Heart right ventricle (tissue), 16 donors: ENCODE data around the gene CEACAM8. TPM values are rescaled to one million over a fixed set of nuclear protein-coding genes. Genes with fewer than 3 reads are reported as not detected.

Experiments
- ATAC-seq, 8 donors: fragments of 200-7000 bp; cut with Tn5 transposase; one replicate each; pipeline ENCODE4 v1.9.1; 2020; ENCODE audit warnings: mild to moderate bottlenecking in 8 of 8, moderate library complexity in 8 of 8, moderate number of reproducible peaks in 1 of 8
- DNase-seq, 2 donors: peaks; one replicate each; pipeline ENCODE4 v3.0.0-alpha.2; 2020
- H3K27ac ChIP-seq, 10 donors: fragments of 200-600 bp; sonication (generic) in 2 of 10; one replicate each; pipeline versions ENCODE4 v1.5.0 to v1.8.0; 2020 to 2022; ENCODE audit warnings: mild to moderate bottlenecking in 3 of 10
- H3K27me3 ChIP-seq, 7 donors: fragments of 200-600 bp; one replicate each; pipeline ENCODE4 v1.8.0; 2021 to 2022; ENCODE audit warnings: mild to moderate bottlenecking in 2 of 7
- H3K36me3 ChIP-seq, 9 donors: fragments of 200-600 bp; sonication (generic) in 1 of 9; one replicate each; pipeline versions ENCODE4 v1.5.0 to v1.8.0; 2020 to 2022; ENCODE audit warnings: mild to moderate bottlenecking in 2 of 9
- H3K4me1 ChIP-seq, 9 donors: fragments of 200-600 bp; sonication (generic) in 1 of 9; one replicate each; pipeline versions ENCODE4 v1.5.0 to v1.8.0; 2020 to 2022; ENCODE audit warnings: mild to moderate bottlenecking in 4 of 9
- H3K4me3 ChIP-seq, 10 donors: fragments of 200-600 bp; sonication (generic) in 2 of 10; one replicate each; pipeline versions ENCODE4 v1.5.0 to v1.8.0; 2020 to 2022; ENCODE audit warnings: mild to moderate bottlenecking in 7 of 10, moderate library complexity in 2 of 10
- H3K9me3 ChIP-seq, 11 donors: fragments of 200-600 bp in 10 of 11; sonication (generic) in 2 of 11; one replicate each; pipeline versions ENCODE4 v1.5.0 to v1.8.0; 2013 to 2022; ENCODE audit warnings: mild to moderate bottlenecking in 2 of 11, control low read depth in 1 of 11, moderate library complexity in 1 of 11
- WGBS, 2 donors: extraction: QIAGEN DNeasy Blood & Tissue Kit; methylation state at CpG; one replicate each; pipeline ENCODE4 v1.1.7; 2013; ENCODE audit warnings: inconsistent platforms in 1 of 2; 5-methylcytosine and 5-hydroxymethylcytosine counted together
- intact Hi-C, 10 donors: fragments of 100-400 bp; cut with DNase I; formaldehyde crosslinking; loops; one replicate each; pipeline versions ENCODE4 v1.11.1 to v1.14.2; 2022
- polyA plus RNA-seq, 2 donors: library from polyadenylated mRNA; stranded (reverse); fragments of 200-250 nt; gene quantifications; one replicate each; pipeline ENCODE4 v1.2.3, GENCODE V29; 2013
- total RNA-seq, 10 donors: library from RNA; stranded (reverse); fragmentation: NEBNext Ultra II Directional in 3 of 10; extraction: Animal tissue kit (Norgen Biotek cat#: 25700) in 3 of 10; gene quantifications; one replicate each; pipeline versions ENCODE4 v1.2.1 to v1.2.4, GENCODE V29; 2021 to 2023
- TF ChIP-seq, protein P1 (sequence below), 9 donors: fragments of 200-600 bp; sonication (generic) in 2 of 9; IDR thresholded peaks; one replicate each; pipeline versions ENCODE4 v1.5.0 to v1.8.0; 2021 to 2022; ENCODE audit warnings: antibody characterized with exemption in 9 of 9, mild to moderate bottlenecking in 5 of 9, moderate library complexity in 1 of 9
- donor health status: Arrhythmogenic right ventricular cardiomyopathy.
- donor health status: ischemic (EF 13 %, LVEDD 7.1; RV severe dilation, severe dysfunction).
- donor health status: healthy with polysubstance abuse.
- donor health status: DM: no; HTN: yes; CAD: no.
- donor health status: DM: no; HTN: no; CAD: no.
- donor health status: ischemic (EF 25% LVEDD 6.9; RV normal size, moderate dysfunction).
- donor health status: ischemic (EF 25% LVEDD 5.7; RV mildly dilated, moderate dysfunction).
- donor health status: healthy.
- donor health status: DM: yes; HTN: yes; CAD: no.
- donor health status: Ischemic cardiomyopathy.
- donor health status: ischemic (EF 35%, LVEDD 5.7; RV mildly dilated, moderate dysfunction).
- donor health status: nonischemic (EF 11% LVEDD 7.7; RV severe dilation, severe dysfunction).
- donor health status: DM: yes; HTN: yes; CAD: no.
- donor health status: PGD.
- donor health status: ischemic (EF 29% LVEDD 5.4; RV normal size, mild dysfunction).
- donor health status: nonischemic (EF 23%, LVEDD 6.1; RV moderate dilation, normal function).

Gene CEACAM8
- total and polyA plus RNA-seq, 12 donors = 0.15 to 0.76 TPM; not detected in 10

GRCh38 chr19:42584466-42584865 is 10.3 kb downstream of the CEACAM8 start:
- H3K4me1 ChIP-seq = no peaks in the 10 kb centered on the region
- peaks cover 0 to 23% (median 4%) of the 10 kb centered on the region in 7 donors for H3K27me3 ChIP-seq

GRCh38 chr19:42577016-42577415 is 17.7 kb downstream of the CEACAM8 start:
- intact Hi-C loops = no loop called here
- H3K36me3 ChIP-seq = no peaks in the 10 kb centered on the region
- H3K9me3 ChIP-seq = no peaks in the 10 kb centered on the region
- 70 to 76% methylated on average over 1 of the region's 1 CpG for WGBS, 2 donors
- ATAC-seq (no peak), DNase-seq (no peak)
- H3K4me1 ChIP-seq = peaks cover 0 to 5% (median 0%) of the 10 kb centered on the region in 9 donors
- H3K27me3 ChIP-seq = peaks cover 0 to 31% (median 3%) of the 10 kb centered on the region in 7 donors
- no peak overlapping the region for H3K27ac ChIP-seq
- no peak overlapping the region for H3K4me3 ChIP-seq
- TF ChIP-seq, protein P1, sequence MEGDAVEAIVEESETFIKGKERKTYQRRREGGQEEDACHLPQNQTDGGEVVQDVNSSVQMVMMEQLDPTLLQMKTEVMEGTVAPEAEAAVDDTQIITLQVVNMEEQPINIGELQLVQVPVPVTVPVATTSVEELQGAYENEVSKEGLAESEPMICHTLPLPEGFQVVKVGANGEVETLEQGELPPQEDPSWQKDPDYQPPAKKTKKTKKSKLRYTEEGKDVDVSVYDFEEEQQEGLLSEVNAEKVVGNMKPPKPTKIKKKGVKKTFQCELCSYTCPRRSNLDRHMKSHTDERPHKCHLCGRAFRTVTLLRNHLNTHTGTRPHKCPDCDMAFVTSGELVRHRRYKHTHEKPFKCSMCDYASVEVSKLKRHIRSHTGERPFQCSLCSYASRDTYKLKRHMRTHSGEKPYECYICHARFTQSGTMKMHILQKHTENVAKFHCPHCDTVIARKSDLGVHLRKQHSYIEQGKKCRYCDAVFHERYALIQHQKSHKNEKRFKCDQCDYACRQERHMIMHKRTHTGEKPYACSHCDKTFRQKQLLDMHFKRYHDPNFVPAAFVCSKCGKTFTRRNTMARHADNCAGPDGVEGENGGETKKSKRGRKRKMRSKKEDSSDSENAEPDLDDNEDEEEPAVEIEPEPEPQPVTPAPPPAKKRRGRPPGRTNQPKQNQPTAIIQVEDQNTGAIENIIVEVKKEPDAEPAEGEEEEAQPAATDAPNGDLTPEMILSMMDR (IDR thresholded peaks at IDR 0.05) = no peak

More at GRCh38 chr19:42584466-42584865, 10.3 kb downstream of the CEACAM8 start:
- TF ChIP-seq, protein P1 (IDR thresholded peaks at IDR 0.05) = no peak
- intact Hi-C loops = no loop called here
- ATAC-seq (no peak), DNase-seq (no peak)
- no peaks in the 10 kb centered on the region for H3K9me3 ChIP-seq
- no peak overlapping the region for H3K27ac ChIP-seq
- no peak overlapping the region for H3K4me3 ChIP-seq
- H3K36me3 ChIP-seq = no peaks in the 10 kb centered on the region

DNA sequence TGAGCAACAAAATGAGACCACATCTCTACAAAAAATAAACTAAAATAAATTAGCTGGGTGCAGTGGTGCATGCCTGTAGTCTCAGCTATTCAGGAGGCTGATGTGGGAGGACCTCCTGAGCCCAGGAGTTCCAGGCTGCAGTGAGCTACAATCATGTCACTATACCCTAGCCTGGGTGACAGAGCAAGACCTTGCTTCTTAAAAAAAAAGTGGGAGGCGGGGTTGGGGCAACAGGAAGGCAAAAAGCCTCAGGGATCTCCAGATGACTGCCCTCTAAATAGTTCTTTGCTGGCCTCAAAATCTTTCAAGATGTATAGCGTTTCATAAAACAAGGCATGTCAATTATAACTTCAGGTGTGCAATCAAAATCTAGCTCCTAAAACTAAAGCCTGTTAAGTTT is 18.5 kb downstream of the CEACAM8 start:
- no peaks in the 10 kb centered on the region for H3K9me3 ChIP-seq
- H3K36me3 ChIP-seq = no peaks in the 10 kb centered on the region
- intact Hi-C loops = no loop called here
- TF ChIP-seq, protein P1 (IDR thresholded peaks at IDR 0.05) = no peak
- H3K4me3 ChIP-seq = no peak overlapping the region
- no peak overlapping the region for H3K27ac ChIP-seq
- ATAC-seq (no peak), DNase-seq (no peak)
- WGBS, 2 donors = 76 to 88% methylated on average over 2 of the region's 2 CpGs
- H3K27me3 ChIP-seq = peaks cover 0 to 27% (median 3%) of the 10 kb centered on the region in 7 donors
- peaks cover 0 to 12% (median 0%) of the 10 kb centered on the region in 9 donors for H3K4me1 ChIP-seq

DNA sequence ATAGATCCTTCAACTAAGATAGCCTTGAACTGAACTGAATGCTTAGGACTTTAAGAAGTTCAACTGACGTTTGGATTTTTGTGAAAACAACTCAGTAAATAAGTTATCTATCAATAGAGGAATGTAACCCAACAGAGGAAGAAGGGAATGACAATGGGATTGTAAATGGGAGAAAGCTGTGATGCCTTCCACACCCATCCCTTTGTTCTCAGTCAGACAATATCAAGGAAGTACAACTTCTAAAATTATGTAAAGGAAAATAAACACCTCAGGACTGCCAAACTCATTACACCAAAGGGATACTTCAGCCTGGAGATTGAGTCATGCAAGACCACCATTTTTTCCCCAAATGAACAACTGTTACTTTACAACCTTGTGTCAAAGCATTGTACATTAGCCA is 21.1 kb downstream of the CEACAM8 start:
- H3K27me3 ChIP-seq = peaks cover 0 to 12% (median 3%) of the 10 kb centered on the region in 7 donors
- TF ChIP-seq, protein P1 (IDR thresholded peaks at IDR 0.05) = no peak
- DNase-seq (no peak), ATAC-seq (no peak)
- 40 to 42% methylated on average over 1 of the region's 1 CpG for WGBS, 2 donors
- H3K27ac ChIP-seq = no peak overlapping the region
- intact Hi-C loops = no loop called here
- no peaks in the 10 kb centered on the region for H3K9me3 ChIP-seq
- H3K36me3 ChIP-seq = no peaks in the 10 kb centered on the region
- peaks cover 0 to 14% (median 0%) of the 10 kb centered on the region in 9 donors for H3K4me1 ChIP-seq
- no peak overlapping the region for H3K4me3 ChIP-seq
